Measurements from ENCODE around the gene OLA1.

- no peak for TF ChIP-seq NFE2L2 (IDR thresholded peaks at IDR 0.05; ENCODE audit: low read depth, low read length)
- TF ChIP-seq, protein P1, sequence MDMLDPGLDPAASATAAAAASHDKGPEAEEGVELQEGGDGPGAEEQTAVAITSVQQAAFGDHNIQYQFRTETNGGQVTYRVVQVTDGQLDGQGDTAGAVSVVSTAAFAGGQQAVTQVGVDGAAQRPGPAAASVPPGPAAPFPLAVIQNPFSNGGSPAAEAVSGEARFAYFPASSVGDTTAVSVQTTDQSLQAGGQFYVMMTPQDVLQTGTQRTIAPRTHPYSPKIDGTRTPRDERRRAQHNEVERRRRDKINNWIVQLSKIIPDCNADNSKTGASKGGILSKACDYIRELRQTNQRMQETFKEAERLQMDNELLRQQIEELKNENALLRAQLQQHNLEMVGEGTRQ (IDR thresholded peaks at IDR 0.05; ENCODE audit: low read depth, low read length) = no peak
- TF ChIP-seq, protein P2, sequence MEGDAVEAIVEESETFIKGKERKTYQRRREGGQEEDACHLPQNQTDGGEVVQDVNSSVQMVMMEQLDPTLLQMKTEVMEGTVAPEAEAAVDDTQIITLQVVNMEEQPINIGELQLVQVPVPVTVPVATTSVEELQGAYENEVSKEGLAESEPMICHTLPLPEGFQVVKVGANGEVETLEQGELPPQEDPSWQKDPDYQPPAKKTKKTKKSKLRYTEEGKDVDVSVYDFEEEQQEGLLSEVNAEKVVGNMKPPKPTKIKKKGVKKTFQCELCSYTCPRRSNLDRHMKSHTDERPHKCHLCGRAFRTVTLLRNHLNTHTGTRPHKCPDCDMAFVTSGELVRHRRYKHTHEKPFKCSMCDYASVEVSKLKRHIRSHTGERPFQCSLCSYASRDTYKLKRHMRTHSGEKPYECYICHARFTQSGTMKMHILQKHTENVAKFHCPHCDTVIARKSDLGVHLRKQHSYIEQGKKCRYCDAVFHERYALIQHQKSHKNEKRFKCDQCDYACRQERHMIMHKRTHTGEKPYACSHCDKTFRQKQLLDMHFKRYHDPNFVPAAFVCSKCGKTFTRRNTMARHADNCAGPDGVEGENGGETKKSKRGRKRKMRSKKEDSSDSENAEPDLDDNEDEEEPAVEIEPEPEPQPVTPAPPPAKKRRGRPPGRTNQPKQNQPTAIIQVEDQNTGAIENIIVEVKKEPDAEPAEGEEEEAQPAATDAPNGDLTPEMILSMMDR (conservative IDR thresholded peaks at IDR 0.05; ENCODE audit: low read depth, low read length) = no peak
- TF ChIP-seq POLR2A (IDR thresholded peaks at IDR 0.05; ENCODE audit: low read depth, low read length) = no peak
- no peak for TF ChIP-seq CHD1 (IDR thresholded peaks at IDR 0.05; ENCODE audit: low read depth, low read length)
- no peak for TF ChIP-seq RAD21 (IDR thresholded peaks at IDR 0.05; ENCODE audit: low read length)
- TF ChIP-seq RFX5 (IDR thresholded peaks at IDR 0.05; ENCODE audit: low read depth, low read length) = no peak
- TF ChIP-seq, protein P3, sequence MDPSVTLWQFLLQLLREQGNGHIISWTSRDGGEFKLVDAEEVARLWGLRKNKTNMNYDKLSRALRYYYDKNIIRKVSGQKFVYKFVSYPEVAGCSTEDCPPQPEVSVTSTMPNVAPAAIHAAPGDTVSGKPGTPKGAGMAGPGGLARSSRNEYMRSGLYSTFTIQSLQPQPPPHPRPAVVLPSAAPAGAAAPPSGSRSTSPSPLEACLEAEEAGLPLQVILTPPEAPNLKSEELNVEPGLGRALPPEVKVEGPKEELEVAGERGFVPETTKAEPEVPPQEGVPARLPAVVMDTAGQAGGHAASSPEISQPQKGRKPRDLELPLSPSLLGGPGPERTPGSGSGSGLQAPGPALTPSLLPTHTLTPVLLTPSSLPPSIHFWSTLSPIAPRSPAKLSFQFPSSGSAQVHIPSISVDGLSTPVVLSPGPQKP (IDR thresholded peaks at IDR 0.05; ENCODE audit: borderline replicate concordance, low read depth, low read length) = no peak
Observed at GRCh38 chr2:174280596-174280995, 32.3 kb upstream of the OLA1 start.

Data from IMR-90 (cell line).